Measurements from ENCODE around the gene KLHL28. TPM values are rescaled to one million over a fixed set of nuclear protein-coding genes. Genes with fewer than 3 reads are reported as not detected.

Gene KLHL28, protein sequence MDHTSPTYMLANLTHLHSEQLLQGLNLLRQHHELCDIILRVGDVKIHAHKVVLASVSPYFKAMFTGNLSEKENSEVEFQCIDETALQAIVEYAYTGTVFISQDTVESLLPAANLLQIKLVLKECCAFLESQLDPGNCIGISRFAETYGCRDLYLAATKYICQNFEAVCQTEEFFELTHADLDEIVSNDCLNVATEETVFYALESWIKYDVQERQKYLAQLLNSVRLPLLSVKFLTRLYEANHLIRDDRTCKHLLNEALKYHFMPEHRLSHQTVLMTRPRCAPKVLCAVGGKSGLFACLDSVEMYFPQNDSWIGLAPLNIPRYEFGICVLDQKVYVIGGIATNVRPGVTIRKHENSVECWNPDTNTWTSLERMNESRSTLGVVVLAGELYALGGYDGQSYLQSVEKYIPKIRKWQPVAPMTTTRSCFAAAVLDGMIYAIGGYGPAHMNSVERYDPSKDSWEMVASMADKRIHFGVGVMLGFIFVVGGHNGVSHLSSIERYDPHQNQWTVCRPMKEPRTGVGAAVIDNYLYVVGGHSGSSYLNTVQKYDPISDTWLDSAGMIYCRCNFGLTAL
- total RNA-seq (2013), result 15.3 TPM
- polyA plus RNA-seq (10 to 100 TPM in 2 of 3 donors, 1 to 10 TPM in 1; 4.1 to 16.8 (median 16.4) TPM), polyA minus RNA-seq (5.3 and 5.5 TPM in 2 replicates), total RNA-seq (24.8 to 51.9 (median 38.8) reads per million in 11 experiments)

- H3K27me3 ChIP-seq (ENCODE audit: control insufficient read depth in 2 of 2, insufficient read depth in 2 of 2, low read length in 2 of 2), result no peaks in the 10 kb centered on the region
- H3K9me3 Mint-ChIP-seq, result peaks cover 0 to 20% (median 7%) of the 10 kb centered on the region in 7 donors
- peaks cover 89% of the 10 kb centered on the region for H3K79me2 ChIP-seq (ENCODE audit: insufficient read depth, low read length)
- H3K36me3 Mint-ChIP-seq, result peaks cover 0 to 3% of the 10 kb centered on the region in 2 donors
- H3K4me2 ChIP-seq (replicated peaks; ENCODE audit: extremely low read depth, low read length, poor library complexity, severe bottlenecking), result peak within 1 kb of the TSS; percentile 96
- peaks cover 25% of the 10 kb centered on the region for H4K20me1 ChIP-seq (ENCODE audit: insufficient read depth, low read length)
- peaks cover 0 to 5% of the 10 kb centered on the region in 2 donors for H3K9me3 ChIP-seq (replicated peaks in 1 of 2; ENCODE audit: control insufficient read depth in 1 of 2, insufficient read depth in 1 of 2, low read length in 2 of 2)
- intact Hi-C loops (cut with micrococcal nuclease), result loop anchor here (2.0 to 10.0 kb wide), 7 partner anchors 64 to 291 kb away; partner anchors contain the start of genes FANCM (in 2 of the 2), PRPF39 (in 2 of the 2), FKBP3 (in 1 of the 2) and MIS18BP1 (in 1 of the 2)
- under 1% methylated on average over 32 of the region's 37 CpGs for WGBS (ENCODE audit: insufficient coverage)
- H3K4me3 ChIP-seq (replicated peaks in 1 of 3; ENCODE audit: low read depth in 2 of 3, low read length in 3 of 3), result peak within 1 kb of the TSS; percentile 80 to 97 (median 85)
- no peak for TF ChIP-seq CTCF (IDR thresholded peaks at IDR 0.05)
- no peaks in the 10 kb centered on the region for H3K36me3 ChIP-seq (replicated peaks in 1 of 2; ENCODE audit: control insufficient read depth in 1 of 2, insufficient read depth in 2 of 2, low read length in 2 of 2)
- H3K4me1 Mint-ChIP-seq, result peaks cover 49% of the 10 kb centered on the region
- H3K4me1 ChIP-seq (ENCODE audit: control insufficient read depth in 1 of 2, insufficient read depth in 2 of 2, low read length in 2 of 2), result peaks cover 37 to 60% of the 10 kb centered on the region in 2 donors
- H3K4me3 Mint-ChIP-seq, result no peak within 1 kb of the TSS
- peak within 1 kb of the TSS; percentile 85 for H3K9ac ChIP-seq (ENCODE audit: insufficient read depth, low read length, poor library complexity, severe bottlenecking)
- H3K27me3 Mint-ChIP-seq (ENCODE audit: low read depth in 3 of 3), result no peaks in the 10 kb centered on the region
- DNase-seq, result peak; percentile 99 to 100 (median 99)
- no peak within 1 kb of the TSS for H3K27ac Mint-ChIP-seq
- peak within 1 kb of the TSS; percentile 85 to 94 for H3K27ac ChIP-seq (ENCODE audit: low read depth in 1 of 2, low read length in 2 of 2)
- H2AFZ ChIP-seq (ENCODE audit: insufficient read depth, low read depth, low read length, poor library complexity, severe bottlenecking), result peak within 1 kb of the TSS; percentile 99
Measured at GRCh38 chr14:44961554-44962333, at the start of gene KLHL28, which contains the start of gene TOGARAM1. Gene KLHL28 (minus strand): TSS chr14:44961947. CDS start chr14:44945928, 16,019 bp downstream. Gene TOGARAM1 (plus strand): TSS chr14:44962190. CDS start chr14:44962422, 232 bp downstream.

GRCh38 chr14:45003924-45004323, 42.2 kb upstream of the KLHL28 start:
- H2AFZ ChIP-seq (ENCODE audit: insufficient read depth, low read depth, low read length, poor library complexity, severe bottlenecking), result no peak overlapping the region
- intact Hi-C loops (cut with micrococcal nuclease), result no loop called here
- H3K4me3 ChIP-seq (replicated peaks in 1 of 3; ENCODE audit: low read depth in 2 of 3, low read length in 3 of 3), result no peak overlapping the region
- no peak for DNase-seq
- no peaks in the 10 kb centered on the region for H3K27me3 Mint-ChIP-seq (ENCODE audit: low read depth in 3 of 3)
- no peak overlapping the region for H3K27ac Mint-ChIP-seq
- no peaks in the 10 kb centered on the region for H3K9me3 ChIP-seq (replicated peaks in 1 of 2; ENCODE audit: control insufficient read depth in 1 of 2, insufficient read depth in 1 of 2, low read length in 2 of 2)
- H3K4me1 Mint-ChIP-seq, result no peaks in the 10 kb centered on the region
- no peaks in the 10 kb centered on the region for H3K27me3 ChIP-seq (ENCODE audit: control insufficient read depth in 2 of 2, insufficient read depth in 2 of 2, low read length in 2 of 2)
- H3K36me3 ChIP-seq (replicated peaks in 1 of 2; ENCODE audit: control insufficient read depth in 1 of 2, insufficient read depth in 2 of 2, low read length in 2 of 2), result peaks cover 3 to 5% of the 10 kb centered on the region in 2 donors
- H3K36me3 Mint-ChIP-seq, result peaks cover 24 to 26% of the 10 kb centered on the region in 2 donors
- no peak overlapping the region for H3K4me2 ChIP-seq (replicated peaks; ENCODE audit: extremely low read depth, low read length, poor library complexity, severe bottlenecking)
- no peak for TF ChIP-seq CTCF (IDR thresholded peaks at IDR 0.05)
- no peak overlapping the region for H3K4me3 Mint-ChIP-seq
- no peaks in the 10 kb centered on the region for H4K20me1 ChIP-seq (ENCODE audit: insufficient read depth, low read length)
- no peaks in the 10 kb centered on the region for H3K9me3 Mint-ChIP-seq
- H3K4me1 ChIP-seq (ENCODE audit: control insufficient read depth in 1 of 2, insufficient read depth in 2 of 2, low read length in 2 of 2), result no peaks in the 10 kb centered on the region
- H3K9ac ChIP-seq (ENCODE audit: insufficient read depth, low read length, poor library complexity, severe bottlenecking), result no peak overlapping the region
- WGBS (ENCODE audit: insufficient coverage), result 75% methylated on average over 2 of the region's 2 CpGs
- no peaks in the 10 kb centered on the region for H3K79me2 ChIP-seq (ENCODE audit: insufficient read depth, low read length)
- H3K27ac ChIP-seq (ENCODE audit: low read depth in 1 of 2, low read length in 2 of 2), result no peak overlapping the region

All from CD14-positive monocyte (primary cell).